K562 (cell line): ENCODE results near the gene GPALPP1. TPM values are rescaled to one million over a fixed set of nuclear protein-coding genes. Genes with fewer than 3 reads are reported as not detected.

ENCODE experiments used
- ATAC-seq: fragments of 200-7000 bp; cut with Tn5 transposase; 3 replicates; pipeline ENCODE4 v1.9.1; 2020; ENCODE audit warnings: moderate library complexity
- BruUV-seq: library from RNA; stranded (reverse); fragments of 400-500 nt; replicated peaks from 2 replicates; lab custom pipeline; 2021; lab: Mats Ljungman, UMichigan
- CTCF ChIA-PET: fragments of 300-600 bp; formaldehyde crosslinking; extraction: SDS; loops from one replicate; lab custom pipeline; 2021; ENCODE audit warnings: low intra/inter-chr PET ratio; lab: Yijun Ruan, JAX
- POLR2A ChIA-PET: fragments of 300-600, 350-650 bp; sonication (Branson Sonifier 250); formaldehyde crosslinking; extraction: SDS; loops from one replicate; lab custom pipeline; 2021; ENCODE audit warnings: antibody characterized with exemption, inconsistent platforms; lab: Yijun Ruan, JAX
- DNase-seq, 4 experiments: peaks; one replicate each; pipeline versions ENCODE4 v3.0.0 to v3.0.0-alpha.2; 2011 to 2018; ENCODE audit warnings: low spot score in 3 of 4, mixed read lengths in 3 of 4; ENCODE audit errors: extremely low read depth in 1 of 4
- FAIRE-seq: peaks from 2 replicates; lab custom pipeline; 2011; peaks lifted over from hg19 to GRCh38; lab: Jason Lieb, UNC
- H2AFZ ChIP-seq: 2 replicates; pipeline ENCODE4 v1.6.0; 2011; ENCODE audit warnings: low read depth, low read length, control low read depth, inconsistent platforms
- H3K27ac ChIP-seq: fragments of 200-600 bp; 3 replicates; pipeline ENCODE4 v1.8.0; 2011; ENCODE audit warnings: low read depth, mild to moderate bottlenecking, control low read depth, inconsistent platforms, low read length, moderate library complexity, mixed read lengths; ENCODE audit errors: extremely low read depth
- H3K27me3 ChIP-seq, 2 experiments: fragments of 300-600 bp in 1 of 2; 2 replicates in 1 of 2; 3 replicates in 1 of 2; pipeline versions ENCODE4 v1.6.0 to v1.8.0; 2011; ENCODE audit warnings: inconsistent platforms in 2 of 2, low read length in 2 of 2, mild to moderate bottlenecking in 1 of 2, mixed read lengths in 1 of 2, moderate library complexity in 1 of 2; ENCODE audit not compliant: control insufficient read depth in 2 of 2, insufficient read depth in 2 of 2
- H3K36me3 ChIP-seq: fragments of 300-600 bp; 3 replicates; pipeline ENCODE4 v1.8.0; 2011; ENCODE audit warnings: mild to moderate bottlenecking, low read length, inconsistent platforms; ENCODE audit not compliant: control insufficient read depth, insufficient read depth
- H3K4me1 ChIP-seq, 2 experiments: fragments of 200-600 bp in 1 of 2; replicated peaks in 1 of 2; 2 replicates in 1 of 2; 3 replicates in 1 of 2; pipeline versions ENCODE4 v1.5.1 to v1.8.0; 2011; ENCODE audit warnings: inconsistent platforms in 2 of 2, low read length in 2 of 2, mild to moderate bottlenecking in 1 of 2, mixed read lengths in 1 of 2, moderate library complexity in 1 of 2; ENCODE audit not compliant: control insufficient read depth in 2 of 2, insufficient read depth in 2 of 2
- H3K4me2 ChIP-seq: 2 replicates; pipeline ENCODE4 v1.6.1; 2011; ENCODE audit warnings: low read length, control low read depth, inconsistent platforms, mixed read lengths; ENCODE audit not compliant: insufficient read depth
- H3K4me3 ChIP-seq: fragments of 200-600 bp; sonication (generic), shearing (Covaris generic); 2 replicates; pipeline ENCODE4 v1.5.1; 2016; ENCODE audit warnings: control low read depth, inconsistent platforms
- H3K79me2 ChIP-seq: fragments of 200-600 bp; 3 replicates; pipeline ENCODE4 v1.8.0; 2011; ENCODE audit warnings: low read length, inconsistent platforms; ENCODE audit not compliant: control insufficient read depth, insufficient read depth
- H3K9ac ChIP-seq, 2 experiments: 2 replicates each; pipeline versions ENCODE4 v1.6.0 to v1.6.1; 2011; ENCODE audit warnings: low read depth in 2 of 2, low read length in 2 of 2, control low read depth in 1 of 2, inconsistent platforms in 1 of 2, mild to moderate bottlenecking in 1 of 2, mixed read lengths in 1 of 2; ENCODE audit not compliant: insufficient read depth in 1 of 2
- H3K9me1 ChIP-seq: one replicate; pipeline ENCODE4 v1.6.0; 2011; ENCODE audit warnings: inconsistent platforms, mild to moderate bottlenecking, low read length, moderate library complexity; ENCODE audit not compliant: control insufficient read depth, insufficient read depth
- H3K9me3 ChIP-seq: replicated peaks from 2 replicates; pipeline ENCODE4 v1.5.1; 2011; ENCODE audit warnings: low read depth, low read length, inconsistent platforms; ENCODE audit not compliant: control insufficient read depth, insufficient read depth
- H4K20me1 ChIP-seq: replicated peaks from 2 replicates; pipeline ENCODE4 v1.6.1; 2011; ENCODE audit warnings: low read length, inconsistent platforms, mixed read lengths; ENCODE audit not compliant: control insufficient read depth, insufficient read depth
- DEAF1 ChIP-seq: fragments of 450-650 bp; formaldehyde crosslinking; IDR thresholded peaks from 2 replicates; pipeline ENCODE4 v1.4.0; 2020; ENCODE audit warnings: mild to moderate bottlenecking, moderate library complexity
- EP300 ChIP-seq: IDR thresholded peaks from 2 replicates; pipeline ENCODE4 v1.6.1; 2012; ENCODE audit warnings: low read length, improper control_type of control experiment
- FUS ChIP-seq: fragments of 200-400 bp; formaldehyde crosslinking; optimal IDR thresholded peaks from 2 replicates; pipeline ENCODE3; 2017; ENCODE audit warnings: low read depth, low read length
- HOMEZ ChIP-seq: fragments of 250-450 bp; sonication (Bioruptor Pico); IDR thresholded peaks from 2 replicates; pipeline ENCODE4 v1.4.0; 2020; ENCODE audit warnings: mild to moderate bottlenecking, moderate library complexity
- MTA1 ChIP-seq: fragments of 450-650 bp; IDR thresholded peaks from 2 replicates; pipeline ENCODE4 v1.6.1; 2017; ENCODE audit warnings: borderline replicate concordance
- RBM22 ChIP-seq: fragments of 200-400 bp; formaldehyde crosslinking; IDR thresholded peaks from 2 replicates; pipeline ENCODE4 v1.6.1; 2018; ENCODE audit warnings: low read length, low read depth; ENCODE audit not compliant: poor library complexity, severe bottlenecking
- TFAM ChIP-seq: fragments of 250-450 bp; sonication (Bioruptor Pico); conservative IDR thresholded peaks from 2 replicates; pipeline ENCODE4 v1.5.0; 2021; ENCODE audit warnings: mild to moderate bottlenecking, moderate library complexity
- ZBED1 ChIP-seq: IDR thresholded peaks from 2 replicates; pipeline ENCODE4 v1.6.1; 2014
- WGBS: fragments of 100-300 bp; shearing (Covaris generic); methylation state at CpG from one replicate; pipeline ENCODE4 v1.1.6; 2016; ENCODE audit warnings: low coverage, mixed read lengths; ENCODE audit not compliant: insufficient coverage; ENCODE audit errors: missing lambda C conversion rate; 5-methylcytosine and 5-hydroxymethylcytosine counted together
- in situ Hi-C: fragments of 300-500 bp; cut with MboI; formaldehyde crosslinking; loops from 4 replicates; pipeline ENCODE4 v1.15.0; 2018; ENCODE audit warnings: inconsistent platforms, mixed read lengths
- intact Hi-C: fragments of 100-400 bp; cut with micrococcal nuclease; formaldehyde crosslinking; loops from 2 replicates; pipeline ENCODE4 v1.14.2; 2022
- polyA plus RNA-seq, 8 experiments: library from polyadenylated mRNA; depleted of rRNA in 4 of 8; stranded (reverse) in 5 of 8; unstranded in 3 of 8; fragments of >200 nt; fragmentation: Nextera tagmentation in 2 of 8; fragmentation: Illumina TruSeq in 1 of 8; extraction: Ambion mirVana in 2 of 8; extraction: Trizol in 1 of 8; gene quantifications; 2 replicates each; pipeline versions ENCODE4 v1.2.1 to v1.2.3, GENCODE V29; 2011 to 2014; ENCODE audit warnings: inconsistent platforms in 1 of 8, missing spikeins in 1 of 8
- total RNA-seq, 7 experiments: library from RNA; depleted of rRNA in 6 of 7; stranded (reverse); fragments of >200 nt in 6 of 7; fragmentation: Illumina TruSeq in 2 of 7; extraction: Trizol in 2 of 7; gene quantifications; 2 replicates each; pipeline versions ENCODE4 v1.2.1 to v1.2.3, GENCODE V29; 2011 to 2021; ENCODE audit warnings: low replicate concordance in 1 of 7

The GPALPP1 gene
- total and polyA plus RNA-seq, 9 of the 15 experiments (the other 6 are each of a cell fraction or from before 2014, with no cell fraction given): 8.1 to 22.3 (median 18.5) TPM

- TF ChIP-seq DEAF1 (CRISPR knock-in tag): peak; percentile 19; the same call in 1 of the 2 replicates
Measured at GRCh38 chr13:44969551-44970484, 19.5 kb upstream of the GPALPP1 start (continued).

- peaks cover 0 to 3% of the 10 kb centered on the region in 2 experiments; a peak in 1 of 5 replicates for H3K4me1 ChIP-seq
- ATAC-seq (no peak), FAIRE-seq (no peak), DNase-seq (no peak)
- H3K9ac ChIP-seq: no peak overlapping the region
- 82% methylated on average over 6 of the region's 7 CpGs for WGBS
- TF ChIP-seq TFAM (no peak), EP300 (no peak), RBM22 (no peak), MTA1 (no peak), FUS (no peak), ZBED1 (no peak), HOMEZ (CRISPR knock-in tag) (no peak)
- peaks cover 3% of the 10 kb centered on the region for H3K9me1 ChIP-seq
- no peak overlapping the region for H2AFZ ChIP-seq
- intact Hi-C loops: loop anchor here (2.0 kb wide), 1 partner anchor 337 kb away; no protein-coding TSS in a partner anchor
- no peaks in the 10 kb centered on the region for H4K20me1 ChIP-seq
- ChIA-PET POLR2A (interaction anchor here (0.5 kb wide), 1 partner anchor 12 kb away, joined by 3 read pairs; no protein-coding TSS in a partner anchor), CTCF (interaction anchor here (0.7 to 1.6 kb wide), 3 partner anchors 338 to 519 kb away, joined by 3 to 6 read pairs (median 3); no protein-coding TSS in a partner anchor)
- peaks cover 56% of the 10 kb centered on the region for H3K36me3 ChIP-seq
- no peak overlapping the region for H3K27ac ChIP-seq
- no peaks in the 10 kb centered on the region for H3K79me2 ChIP-seq
- no peaks in the 10 kb centered on the region for H3K9me3 ChIP-seq
- H3K4me3 ChIP-seq: no peak overlapping the region
- in situ Hi-C loops: loop anchor here (10.0 kb wide), 1 partner anchor 487 kb away; no protein-coding TSS in a partner anchor
- BruUV-seq: no TSS peak
- H3K27me3 ChIP-seq: no peaks in the 10 kb centered on the region
- H3K4me2 ChIP-seq: no peak overlapping the region
Measured at GRCh38 chr13:44971656-44972595, 17.4 kb upstream of the GPALPP1 start.
